GM18505 (cell line): Measurements from ENCODE around the gene HECTD3.

ENCODE experiments used
- ATAC-seq: cut with Tn5 transposase; IDR thresholded peaks from one replicate; pipeline ENCODE4 v1.9.1; 2021; ENCODE audit not compliant: unreplicated experiment
- POLR2A ChIP-seq: IDR thresholded peaks from 4 replicates; pipeline ENCODE4 v1.6.1; 2011; ENCODE audit warnings: borderline replicate concordance; ENCODE audit not compliant: insufficient read depth, insufficient read length; ENCODE audit errors: extremely low read depth

The HECTD3 gene

GRCh38 chr1:45010855-45011811 is at the start of gene HECTD3:
Gene HECTD3 (minus strand): TSS chr1:45011324. CDS start chr1:45011257, 67 bp downstream.
- TF ChIP-seq POLR2A: peak; percentile 78
- ATAC-seq: peak; percentile 58

- ATAC-seq: no peak
- no peak for TF ChIP-seq POLR2A
Measured at GRCh38 chr1:45059829-45060228, 48.7 kb upstream of the HECTD3 start.

GRCh38 chr1:45057542-45057941 is 46.4 kb upstream of the HECTD3 start:
- ATAC-seq: no peak

GRCh38 chr1:45051005-45051772 is 40.1 kb upstream of the HECTD3 start:
- no peak for TF ChIP-seq POLR2A
- no peak for ATAC-seq

More at GRCh38 chr1:45057542-45057941, 46.4 kb upstream of the HECTD3 start:
- TF ChIP-seq POLR2A: no peak

GRCh38 chr1:45047032-45047431 is 35.9 kb upstream of the HECTD3 start:
- no peak for TF ChIP-seq POLR2A
- ATAC-seq: no peak

- no peak for TF ChIP-seq POLR2A
- no peak for ATAC-seq
Measured at GRCh38 chr1:45044916-45045315, 33.8 kb upstream of the HECTD3 start.

- ATAC-seq: no peak
- TF ChIP-seq POLR2A: no peak
Measured at GRCh38 chr1:45043094-45043493, 32.0 kb upstream of the HECTD3 start.

GRCh38 chr1:45040297-45040696 is 29.2 kb upstream of the HECTD3 start:
- no peak for TF ChIP-seq POLR2A
- ATAC-seq: no peak

- TF ChIP-seq POLR2A: no peak
- ATAC-seq: no peak
Measured at GRCh38 chr1:45038661-45039364, 27.7 kb upstream of the HECTD3 start.

GRCh38 chr1:45038240-45038639 is 27.1 kb upstream of the HECTD3 start:
- no peak for ATAC-seq
- no peak for TF ChIP-seq POLR2A

GRCh38 chr1:45037456-45037855 is 26.3 kb upstream of the HECTD3 start:
- no peak for TF ChIP-seq POLR2A
- ATAC-seq: no peak

- no peak for TF ChIP-seq POLR2A
- no peak for ATAC-seq
Measured at GRCh38 chr1:45035631-45036301, 24.6 kb upstream of the HECTD3 start.
